ENCODE data around the gene ENOX2.

Gene ENOX2

DNA sequence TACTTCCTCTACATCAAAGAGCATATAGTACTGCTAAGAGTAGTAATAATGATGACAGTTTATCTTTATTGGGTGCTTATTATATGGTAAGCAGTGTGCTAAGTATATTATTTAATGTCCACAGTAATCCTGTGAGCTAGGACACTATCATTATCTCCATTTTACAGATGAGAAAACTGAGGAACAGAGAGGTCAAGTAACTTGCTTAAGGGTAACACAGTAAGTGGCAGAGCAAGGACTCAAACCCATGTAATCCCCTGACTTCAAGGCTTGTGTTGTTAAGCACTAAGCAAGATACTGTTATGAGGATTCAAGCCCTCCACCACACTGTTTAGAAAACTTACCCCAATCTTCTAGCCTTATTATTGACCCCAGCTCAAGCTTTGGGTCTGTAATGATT, 202.4 kb downstream of the ENOX2 start:
- DNase-seq (ENCODE audit: low read depth in 2 of 2) = no peak

DNA sequence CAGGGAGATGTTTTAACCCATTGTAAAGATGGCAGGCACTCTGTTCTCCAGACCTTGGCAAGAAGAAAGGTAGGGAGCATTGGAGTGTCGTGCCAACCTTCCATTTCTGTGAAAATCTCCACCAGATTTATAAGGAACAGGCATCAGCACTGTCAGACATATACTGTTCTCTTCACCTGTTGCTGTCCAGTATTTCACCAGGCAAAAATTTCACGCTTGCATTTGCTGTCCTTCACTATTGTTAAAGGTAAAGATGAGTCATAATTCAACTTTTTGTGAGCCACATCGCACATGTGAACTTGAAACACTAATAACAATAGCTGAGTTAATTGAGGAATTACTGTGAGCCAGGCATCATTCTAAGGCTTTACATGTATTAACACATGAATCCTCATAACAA, 203.4 kb downstream of the ENOX2 start:
- DNase-seq (ENCODE audit: low read depth in 2 of 2) = no peak

DNA sequence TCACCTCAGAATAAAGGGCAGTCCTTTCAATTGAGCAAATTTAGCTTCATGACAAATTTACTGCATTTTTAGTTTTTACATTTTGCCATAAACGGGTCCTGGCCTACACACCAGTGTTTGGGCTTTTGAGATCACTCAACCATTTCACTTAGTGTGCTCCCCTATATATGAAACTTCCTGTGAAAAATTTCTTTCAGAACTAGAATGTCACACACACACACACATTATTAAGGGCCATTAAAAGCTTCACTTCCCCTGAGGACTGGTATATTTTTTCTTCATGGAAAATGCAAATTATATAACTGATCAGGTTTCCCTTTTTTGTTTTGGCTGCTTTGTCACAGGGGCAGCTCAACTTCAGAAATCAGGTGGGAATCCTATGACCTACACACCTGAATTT, 206.5 kb downstream of the ENOX2 start:
- no peak for DNase-seq (ENCODE audit: low read depth in 2 of 2)

DNA sequence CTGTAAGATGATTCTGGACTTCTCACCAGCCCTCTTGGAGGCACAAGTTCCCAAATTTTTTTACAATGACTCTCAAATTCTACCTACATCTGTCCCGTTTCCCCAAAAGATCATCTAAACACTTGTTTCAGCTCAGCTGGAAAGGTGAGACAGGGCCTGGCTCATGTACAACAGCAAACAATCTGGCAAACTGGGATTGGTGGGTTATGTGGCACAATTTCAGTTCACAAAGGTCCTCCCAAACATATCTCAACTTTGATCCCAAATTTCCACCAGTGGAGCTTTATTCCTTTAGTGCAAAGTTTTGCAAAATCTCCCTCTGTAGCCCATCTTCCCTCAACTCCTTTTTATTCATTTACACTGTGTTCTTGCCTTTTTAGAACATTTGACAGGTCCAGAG, 207.1 kb downstream of the ENOX2 start:
- DNase-seq (ENCODE audit: low read depth in 2 of 2) = no peak

DNA sequence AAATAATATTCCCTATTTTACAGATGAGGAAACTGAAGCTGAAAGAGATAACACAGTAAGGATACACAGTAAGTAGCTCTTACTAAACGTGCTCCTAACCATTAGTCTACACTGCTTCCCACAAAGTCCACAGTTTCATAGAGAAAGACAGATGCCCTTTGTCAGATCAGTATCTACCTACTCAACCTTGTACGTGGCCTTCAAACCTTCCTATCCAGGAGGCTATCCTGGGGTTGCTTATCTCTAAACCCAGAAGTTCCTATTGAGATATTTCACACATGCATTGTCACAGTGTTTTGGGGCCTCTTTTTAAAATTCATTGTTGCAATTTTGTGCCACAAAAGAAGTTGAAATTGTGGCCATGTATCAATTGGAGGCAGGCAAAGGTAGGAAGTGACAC, 208.0 kb downstream of the ENOX2 start:
- no peak for DNase-seq (ENCODE audit: low read depth in 2 of 2)

DNA sequence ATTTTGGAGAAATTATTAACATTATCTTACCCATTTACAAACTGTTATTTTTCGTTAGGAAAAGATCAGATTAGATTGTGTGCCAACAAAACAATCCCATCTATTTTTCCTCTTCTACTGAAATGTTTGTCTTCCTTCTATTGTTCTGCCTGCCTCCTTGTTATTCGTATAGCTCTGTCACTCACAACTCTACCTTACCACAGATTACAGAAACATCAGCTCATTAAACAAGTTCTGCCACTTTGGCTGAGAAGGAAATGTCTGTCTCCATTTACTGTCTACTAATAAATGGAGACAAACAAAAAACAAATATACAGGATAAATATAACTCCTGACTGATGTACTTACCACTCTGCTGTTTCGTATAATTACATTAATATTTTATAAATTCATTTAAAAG, 211.4 kb downstream of the ENOX2 start:
- no peak for DNase-seq (ENCODE audit: low read depth in 2 of 2)

DNA sequence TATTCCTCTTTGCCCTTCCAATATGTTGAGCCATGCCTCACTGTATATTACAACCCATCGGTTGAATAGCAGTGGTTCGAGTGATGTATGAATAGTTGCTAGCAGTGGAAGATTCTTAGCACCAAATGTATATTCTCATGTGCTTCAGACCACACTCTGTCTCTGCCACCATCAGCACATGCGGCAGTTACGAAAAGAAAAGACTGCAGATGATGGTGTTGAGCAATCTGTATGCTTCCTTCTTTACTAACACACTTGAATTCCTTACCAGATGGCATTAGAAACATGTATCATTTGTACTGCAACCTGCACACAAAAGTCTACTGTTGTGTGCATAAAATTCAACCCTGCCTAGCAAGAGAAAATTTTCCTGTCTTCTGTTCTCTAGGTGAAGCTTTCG, 214.6 kb downstream of the ENOX2 start:
- no peak for DNase-seq (ENCODE audit: low read depth in 2 of 2)

DNA sequence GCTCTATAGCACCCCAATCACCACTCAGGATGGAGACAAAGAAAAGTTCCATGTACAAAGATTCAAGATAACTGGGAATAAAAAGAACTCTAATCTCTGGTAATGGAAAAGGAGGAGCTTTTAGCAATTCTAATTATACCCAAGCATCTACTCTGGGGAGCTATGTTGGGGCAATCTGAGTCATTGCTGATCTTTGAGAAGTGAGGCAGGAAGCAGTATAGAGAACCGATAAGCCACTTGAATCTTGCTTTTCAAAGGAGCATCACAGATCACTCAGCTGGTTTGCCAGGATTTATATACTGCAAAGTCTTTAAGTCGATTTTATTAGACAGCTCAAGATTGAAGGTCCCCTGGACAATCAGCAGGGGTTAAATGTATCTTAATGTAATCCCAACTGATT, 220.0 kb downstream of the ENOX2 start:
- DNase-seq (ENCODE audit: low read depth in 2 of 2) = no peak

DNA sequence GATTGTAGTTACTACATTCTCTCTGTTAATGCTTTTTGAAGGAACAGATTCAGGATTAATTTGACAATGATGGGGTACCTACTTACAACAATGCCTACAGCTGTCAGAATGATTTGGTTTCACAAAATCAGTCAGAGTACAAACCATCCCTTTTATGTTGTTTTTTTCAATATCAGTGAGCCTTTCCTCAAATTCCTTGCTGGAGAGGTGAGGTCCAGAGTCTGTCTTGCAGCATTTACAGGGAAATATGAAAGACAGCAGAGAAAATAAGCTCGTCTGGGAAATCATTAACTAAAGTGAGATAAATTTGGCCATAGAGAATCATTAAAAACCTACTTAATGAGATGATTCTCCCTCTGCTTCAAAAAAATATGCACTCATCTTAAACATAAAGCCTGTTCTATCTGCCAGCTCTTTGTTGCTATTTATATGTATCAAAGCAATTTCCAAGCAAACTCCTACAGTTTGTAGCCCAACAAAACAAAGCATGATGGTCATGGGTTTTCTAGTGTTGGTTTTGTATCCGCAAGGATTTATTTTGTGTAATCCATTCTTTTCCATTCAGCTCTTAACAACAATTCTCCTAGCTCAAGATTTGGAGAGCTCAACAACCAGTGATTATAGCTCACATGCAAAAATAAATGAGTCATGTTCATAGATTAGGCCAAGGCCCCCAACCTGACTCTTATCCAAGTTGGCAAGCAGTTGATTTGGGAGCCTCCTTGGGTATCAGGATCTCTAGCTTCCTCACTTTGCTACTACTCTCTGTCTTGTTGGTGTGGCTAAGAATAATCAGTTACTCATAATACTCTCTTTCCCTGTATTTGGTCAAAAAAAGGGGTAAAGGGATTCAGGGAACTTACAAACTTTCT, 222.6 kb downstream of the ENOX2 start:
- DNase-seq (ENCODE audit: low read depth in 2 of 2) = no peak

DNA sequence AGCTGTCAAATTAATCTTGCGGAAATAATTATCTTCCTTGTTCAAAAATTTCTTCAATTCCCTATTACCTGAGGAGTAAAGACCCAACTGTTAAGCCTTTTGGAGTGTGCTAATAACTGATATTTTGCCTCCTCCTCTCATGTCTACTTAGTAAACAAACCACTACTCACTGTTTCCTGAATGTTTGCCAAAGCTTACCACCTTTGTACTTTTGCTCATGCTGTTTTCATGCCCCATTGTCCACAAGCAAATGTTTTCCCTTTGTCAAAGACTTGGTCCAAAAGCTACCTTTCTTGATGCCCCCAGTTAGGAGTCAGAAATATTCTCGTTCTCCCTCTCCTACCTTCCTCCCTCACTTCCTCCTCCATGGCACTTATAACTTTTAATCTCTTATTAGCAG, 226.1 kb downstream of the ENOX2 start:
- no peak for DNase-seq (ENCODE audit: low read depth in 2 of 2)

DNA sequence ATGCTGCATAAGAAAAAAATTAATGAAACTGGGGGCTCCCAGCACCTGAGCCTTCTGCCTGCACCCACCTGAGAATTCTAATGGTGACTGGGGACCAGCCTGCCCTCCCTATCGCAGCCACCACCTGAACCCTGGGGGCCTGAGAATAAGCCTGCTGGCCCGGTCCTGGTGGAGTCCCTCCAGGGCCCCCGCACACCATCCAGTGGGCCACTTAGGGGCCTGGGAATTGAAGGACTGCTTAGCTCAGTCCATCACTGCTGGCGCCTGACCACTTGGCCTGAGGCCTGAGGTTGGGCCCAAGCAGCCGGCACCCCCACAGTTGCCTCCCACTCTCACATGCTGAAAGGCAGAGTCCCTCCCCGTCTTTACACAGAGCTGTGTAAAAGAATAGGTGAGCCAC, 230.8 kb downstream of the ENOX2 start:
- no peak for DNase-seq (ENCODE audit: low read depth in 2 of 2)

DNA sequence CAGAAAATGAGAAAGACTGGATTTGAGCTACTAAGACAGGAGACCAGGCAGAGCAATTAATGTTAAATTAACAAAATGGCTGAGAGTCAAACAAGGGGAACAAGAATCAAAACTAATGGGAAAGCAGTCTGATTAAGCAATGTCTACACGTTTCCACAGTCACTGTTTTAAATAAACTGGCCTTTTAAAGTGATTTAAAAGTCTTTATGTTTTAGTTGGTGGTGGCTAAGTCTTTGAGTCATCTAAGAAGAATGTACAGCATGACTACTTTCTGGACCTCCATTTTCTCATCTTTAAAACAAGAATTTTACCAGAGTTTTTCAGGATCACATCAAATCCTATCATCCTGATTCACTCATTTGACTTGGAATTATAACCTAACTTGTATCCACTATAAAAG, 233.8 kb downstream of the ENOX2 start:
- DNase-seq (ENCODE audit: low read depth in 2 of 2) = no peak

DNA sequence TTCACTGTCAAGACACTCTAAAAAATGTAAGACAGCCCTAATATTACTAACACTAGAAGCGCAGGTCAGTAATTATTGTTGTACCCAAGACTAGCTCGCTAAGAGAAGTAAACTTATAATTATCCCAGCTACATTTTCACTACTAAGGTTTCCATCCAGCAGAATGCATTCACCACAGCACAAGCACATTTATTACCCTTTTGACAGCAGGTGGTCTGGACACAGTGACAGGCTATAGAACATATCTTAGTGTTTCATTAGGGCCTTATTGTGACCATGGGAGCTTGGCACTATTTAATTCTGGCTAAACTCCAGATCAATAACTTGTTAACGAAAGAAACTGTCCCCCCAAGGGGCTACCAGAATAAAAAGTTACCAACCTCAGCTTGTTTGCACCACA, 237.7 kb downstream of the ENOX2 start:
- no peak for DNase-seq (ENCODE audit: low read depth in 2 of 2)

DNA sequence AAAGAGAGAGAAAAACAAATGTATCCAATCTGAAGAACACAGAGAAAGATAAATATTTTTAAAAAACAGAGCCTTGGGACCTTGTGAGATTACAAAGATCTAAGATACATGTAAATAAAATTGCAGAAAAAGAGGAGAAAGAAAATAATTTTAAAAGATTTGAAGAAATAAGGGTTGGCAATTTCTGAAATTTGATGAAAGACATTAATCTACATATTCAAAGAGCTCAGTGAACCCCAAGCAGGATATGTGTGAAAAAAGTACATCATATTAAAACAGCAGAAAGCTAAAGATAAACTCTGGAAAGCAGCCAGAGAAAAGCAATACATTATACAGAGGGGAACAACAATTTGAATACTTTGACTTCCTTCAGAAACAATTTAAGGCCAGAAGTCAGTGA, 244.7 kb downstream of the ENOX2 start:
- no peak for DNase-seq (ENCODE audit: low read depth in 2 of 2)

DNA sequence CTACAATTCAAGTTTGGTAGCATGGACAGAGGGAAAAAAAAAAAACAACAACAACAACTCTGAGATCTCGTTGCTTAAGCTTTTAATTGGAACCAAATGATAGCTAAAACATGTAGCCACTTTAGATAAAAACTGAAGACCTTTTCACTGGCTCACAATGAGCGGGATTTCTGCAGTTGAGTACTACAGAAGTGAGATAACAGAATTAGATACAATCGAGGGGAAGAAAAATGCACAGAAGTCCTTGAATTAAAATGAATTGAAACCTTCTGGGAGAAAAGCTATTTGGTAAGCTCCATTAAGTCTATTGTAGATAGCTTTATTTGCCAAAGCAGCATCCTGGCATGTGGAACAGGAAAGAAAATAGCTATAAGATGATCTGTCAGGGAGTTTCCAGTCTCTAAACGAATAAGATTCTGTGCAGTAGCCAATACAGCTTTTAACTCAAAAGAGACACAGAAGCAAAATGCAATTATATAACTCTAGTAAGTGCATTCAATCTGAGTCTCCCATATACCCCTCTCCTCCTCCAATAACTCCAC, 248.5 kb downstream of the ENOX2 start:
- no peak for DNase-seq (ENCODE audit: low read depth in 2 of 2)

DNA sequence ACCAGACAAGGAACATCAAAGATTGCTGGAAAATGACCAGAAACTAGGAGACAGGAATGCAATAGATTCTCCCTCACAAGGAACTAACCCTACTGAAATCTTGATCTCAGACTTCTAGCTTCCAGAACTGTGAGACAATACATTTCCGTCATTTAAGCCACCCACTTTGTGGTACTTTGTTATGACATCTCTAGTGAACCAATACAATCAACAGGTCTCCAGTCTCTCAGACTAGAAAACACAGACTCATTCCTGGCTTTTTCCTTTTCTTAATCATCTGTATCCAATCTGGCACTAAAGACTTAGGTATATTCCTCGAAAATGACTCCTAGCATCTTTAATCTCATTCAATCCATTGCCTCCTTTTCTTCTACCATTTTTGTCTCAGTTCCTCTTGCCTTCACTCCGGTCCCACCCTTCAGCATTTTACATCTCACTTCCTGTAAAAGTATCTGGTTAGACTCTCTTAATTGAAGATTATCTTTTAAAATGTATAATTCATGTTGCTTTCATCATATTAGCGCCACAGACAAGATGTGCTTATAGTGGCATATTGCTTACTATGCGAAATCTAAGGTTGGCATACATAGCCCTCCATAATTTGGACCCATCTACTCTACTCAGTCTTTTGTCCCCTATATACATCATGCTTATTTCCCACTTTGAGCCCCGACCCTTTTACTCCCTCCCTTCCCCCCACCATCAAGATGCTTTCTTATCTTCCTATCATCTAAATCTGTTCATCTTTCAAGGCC, 250.0 kb downstream of the ENOX2 start:
- DNase-seq (ENCODE audit: low read depth in 2 of 2) = no peak

DNA sequence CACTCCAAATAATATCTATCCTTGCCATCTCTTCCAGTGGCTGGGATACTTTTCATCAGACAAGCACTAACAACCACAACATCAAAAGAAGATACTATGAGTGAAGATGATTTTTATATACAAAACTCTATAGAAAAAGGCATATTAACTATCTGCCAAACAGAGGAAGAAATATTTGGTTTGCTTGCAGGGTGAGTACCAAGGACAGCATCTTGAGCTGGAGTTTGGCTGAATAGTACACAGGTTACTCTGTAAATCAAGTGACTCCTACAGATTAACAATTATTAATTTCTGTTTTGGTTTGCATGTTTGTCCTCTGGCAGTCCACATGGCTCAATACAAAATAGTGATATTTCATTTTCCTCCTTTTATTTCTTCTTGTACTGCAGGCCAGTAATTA, 253.3 kb downstream of the ENOX2 start:
- DNase-seq (ENCODE audit: low read depth in 2 of 2) = no peak

DNA sequence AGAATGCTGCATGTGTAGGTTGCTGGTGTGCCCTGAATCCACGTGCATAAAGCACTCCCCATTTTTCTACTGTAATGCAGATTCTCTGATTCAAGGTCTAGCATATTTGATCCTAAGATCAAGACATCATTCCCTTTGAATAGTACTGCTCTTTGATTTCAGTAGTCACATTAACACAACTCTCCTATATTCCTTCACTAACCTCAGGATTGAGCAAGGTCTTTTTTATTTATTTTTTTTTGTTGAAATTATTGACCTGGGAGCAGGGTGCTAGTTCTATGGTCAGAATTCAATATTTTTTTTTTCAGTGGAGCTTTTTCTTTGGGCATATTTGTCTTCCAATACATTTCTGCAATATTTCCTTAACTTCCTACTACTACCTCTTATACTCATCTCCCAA, 255.5 kb downstream of the ENOX2 start:
- DNase-seq (ENCODE audit: low read depth in 2 of 2) = no peak

DNA sequence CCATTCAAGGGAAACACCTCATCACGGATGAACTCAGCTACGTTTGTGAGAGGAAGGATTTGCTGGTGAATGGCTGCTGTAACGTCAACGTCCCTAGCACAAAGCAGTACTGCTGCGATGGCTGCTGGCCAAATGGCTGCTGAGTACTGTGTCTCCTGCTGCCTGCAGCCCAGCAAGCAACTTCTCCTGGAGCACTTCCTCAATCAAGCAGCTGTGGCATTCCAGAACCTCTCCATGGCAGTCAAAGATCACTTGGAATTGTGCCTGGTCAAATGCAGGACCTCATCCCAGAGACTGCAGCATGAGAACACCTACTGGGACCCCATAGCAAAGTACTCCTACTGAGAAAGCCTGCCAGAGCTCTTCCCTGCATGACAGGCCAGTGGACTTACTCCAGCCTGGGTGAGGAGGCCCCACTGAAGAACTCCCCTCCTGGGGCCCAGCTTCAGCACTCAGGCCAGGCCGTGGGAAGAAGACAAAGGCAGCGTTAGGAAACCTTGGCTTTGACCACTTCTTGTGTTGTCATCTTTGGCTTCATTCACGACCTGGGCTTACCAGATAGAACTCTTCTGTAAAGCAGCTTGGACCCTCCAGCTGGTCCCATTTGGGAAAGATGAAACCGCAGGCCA, 256.9 kb downstream of the ENOX2 start:
- DNase-seq (ENCODE audit: low read depth in 2 of 2) = no peak

DNA sequence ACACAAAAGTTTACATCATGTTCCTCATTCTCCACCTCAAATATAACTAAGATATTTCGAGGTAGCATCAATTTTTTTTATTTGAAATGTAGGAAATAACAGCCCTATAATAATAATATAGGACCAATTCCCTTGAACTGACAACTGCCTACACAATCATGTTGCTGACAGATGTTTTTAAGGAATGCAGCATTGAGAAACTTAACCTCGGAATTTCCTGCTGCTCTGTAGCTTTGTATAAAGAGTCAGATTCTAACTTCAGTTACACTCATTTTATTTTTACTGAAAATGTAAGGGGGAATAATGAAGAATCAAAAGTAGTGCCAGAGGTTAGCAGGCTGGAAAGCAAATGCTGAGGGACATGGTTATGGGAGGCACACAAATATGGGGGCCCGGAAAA, 265.4 kb downstream of the ENOX2 start:
- DNase-seq (ENCODE audit: low read depth in 2 of 2) = no peak

DNA sequence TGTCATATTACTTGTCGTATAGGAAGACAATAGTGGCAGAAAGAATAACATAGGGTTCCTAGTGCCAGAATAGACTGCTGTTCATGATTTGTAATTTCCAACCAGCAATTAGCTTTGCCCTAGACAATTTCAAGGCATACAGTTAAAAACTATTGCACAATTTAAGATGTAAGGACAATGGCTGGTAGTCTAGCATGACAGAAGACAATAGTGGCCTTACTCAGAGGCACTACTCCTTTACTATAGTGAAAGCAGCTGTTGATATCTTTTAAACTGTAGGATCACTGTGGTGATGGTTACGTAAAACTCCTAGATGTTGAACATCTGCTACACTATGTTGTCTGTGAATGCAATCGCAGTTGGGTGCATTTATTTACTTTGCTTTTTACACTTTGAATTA, 266.7 kb downstream of the ENOX2 start:
- no peak for DNase-seq (ENCODE audit: low read depth in 2 of 2)

DNA sequence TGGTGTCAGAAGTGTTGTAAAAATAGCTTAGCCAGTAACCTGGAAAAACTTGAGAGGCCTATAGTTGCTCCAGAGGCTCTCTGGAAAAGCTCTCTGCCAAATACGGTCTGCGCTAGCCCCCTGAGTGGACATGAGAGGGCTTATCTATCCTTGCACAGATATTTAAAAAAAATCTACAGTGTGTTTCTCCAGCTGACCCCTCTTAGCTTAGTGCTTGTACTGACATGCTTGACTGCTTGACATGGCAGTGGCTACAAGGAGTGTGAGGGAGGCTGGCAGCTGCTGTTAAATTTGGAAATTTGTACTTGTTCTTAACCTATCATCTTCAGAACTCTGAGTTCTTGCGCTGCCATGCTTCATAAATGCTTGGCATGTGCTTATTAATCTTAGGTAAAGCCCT, 272.0 kb downstream of the ENOX2 start:
- no peak for DNase-seq (ENCODE audit: low read depth in 2 of 2)

DNA sequence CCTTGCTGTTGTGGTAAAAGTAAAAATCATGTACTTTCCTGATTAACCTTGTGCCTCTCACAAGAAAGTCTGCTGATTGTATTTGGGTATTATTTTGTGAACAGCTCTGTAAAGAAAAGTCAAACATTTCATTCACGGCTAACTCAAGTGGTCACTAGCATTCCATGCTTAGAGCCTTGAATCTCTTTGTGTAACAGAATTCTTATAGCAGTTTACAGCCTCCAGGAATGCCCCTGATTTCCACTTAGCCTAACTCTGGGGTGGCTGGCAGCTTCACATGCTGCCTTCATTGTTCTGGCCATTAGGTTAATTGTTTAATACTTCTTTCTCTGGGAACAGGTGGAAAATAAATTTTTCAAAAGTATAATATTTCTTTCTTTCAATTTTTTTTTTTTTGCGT, 274.5 kb downstream of the ENOX2 start:
- DNase-seq (ENCODE audit: low read depth in 2 of 2) = no peak

Data from stimulated activated CD4-positive, alpha-beta T cell treated with anti-CD3 and anti-CD28 coated beads, Interleukin-12 subunit alpha, Interleukin-12 subunit beta, amount 100 ng/mL, for 24 hours (primary cell).